Measurements from ENCODE around the gene PRRT2. TPM values are rescaled to one million over a fixed set of nuclear protein-coding genes. Genes with fewer than 3 reads are reported as not detected.

The PRRT2 gene
- total and polyA plus RNA-seq, 10 of the 15 experiments (the other 5 are each of a cell fraction or from before 2014, with no cell fraction given), result 0.08 to 0.49 (median 0.12) TPM; not detected in 4

DNA sequence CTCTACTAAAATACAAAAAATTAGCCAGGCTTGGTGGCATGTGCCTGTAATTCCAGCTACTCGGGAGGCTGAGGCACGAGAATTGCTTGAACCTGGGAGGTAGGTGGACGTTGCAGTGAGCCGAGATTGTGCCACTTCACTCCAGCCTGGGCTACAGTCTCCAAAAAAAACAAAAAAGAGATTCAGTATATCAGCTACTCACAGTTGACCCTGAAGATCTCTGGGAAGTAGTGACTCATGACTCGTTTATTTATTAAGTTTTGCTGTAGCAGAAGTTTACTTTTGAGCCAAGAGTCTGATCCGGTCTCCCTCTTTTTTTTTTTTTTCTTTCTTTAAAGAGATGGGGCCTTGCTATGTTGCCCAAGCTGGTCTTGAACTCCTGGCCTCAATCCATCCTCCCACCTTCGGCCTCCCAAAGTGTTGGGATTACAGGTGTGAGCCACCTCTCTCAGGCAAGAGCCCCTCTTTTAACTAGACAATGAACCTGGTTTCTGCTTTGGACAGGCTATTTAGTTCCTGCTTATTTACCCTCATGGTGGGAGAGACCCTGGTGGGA, 12.7 kb downstream of the PRRT2 start (continued):
- TF ChIP-seq, protein P1, sequence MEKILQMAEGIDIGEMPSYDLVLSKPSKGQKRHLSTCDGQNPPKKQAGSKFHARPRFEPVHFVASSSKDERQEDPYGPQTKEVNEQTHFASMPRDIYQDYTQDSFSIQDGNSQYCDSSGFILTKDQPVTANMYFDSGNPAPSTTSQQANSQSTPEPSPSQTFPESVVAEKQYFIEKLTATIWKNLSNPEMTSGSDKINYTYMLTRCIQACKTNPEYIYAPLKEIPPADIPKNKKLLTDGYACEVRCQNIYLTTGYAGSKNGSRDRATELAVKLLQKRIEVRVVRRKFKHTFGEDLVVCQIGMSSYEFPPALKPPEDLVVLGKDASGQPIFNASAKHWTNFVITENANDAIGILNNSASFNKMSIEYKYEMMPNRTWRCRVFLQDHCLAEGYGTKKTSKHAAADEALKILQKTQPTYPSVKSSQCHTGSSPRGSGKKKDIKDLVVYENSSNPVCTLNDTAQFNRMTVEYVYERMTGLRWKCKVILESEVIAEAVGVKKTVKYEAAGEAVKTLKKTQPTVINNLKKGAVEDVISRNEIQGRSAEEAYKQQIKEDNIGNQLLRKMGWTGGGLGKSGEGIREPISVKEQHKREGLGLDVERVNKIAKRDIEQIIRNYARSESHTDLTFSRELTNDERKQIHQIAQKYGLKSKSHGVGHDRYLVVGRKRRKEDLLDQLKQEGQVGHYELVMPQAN (conservative IDR thresholded peaks at IDR 0.05), result no peak
- TF ChIP-seq PAX8 (IDR thresholded peaks at IDR 0.05) (no peak), CBX3 (IDR thresholded peaks at IDR 0.05; ENCODE audit: borderline replicate concordance, low read depth) (no peak), ZSCAN29 (IDR thresholded peaks at IDR 0.05) (no peak), RB1 (IDR thresholded peaks at IDR 0.05; ENCODE audit: borderline replicate concordance) (no peak)
- TF ChIP-seq, protein P2, sequence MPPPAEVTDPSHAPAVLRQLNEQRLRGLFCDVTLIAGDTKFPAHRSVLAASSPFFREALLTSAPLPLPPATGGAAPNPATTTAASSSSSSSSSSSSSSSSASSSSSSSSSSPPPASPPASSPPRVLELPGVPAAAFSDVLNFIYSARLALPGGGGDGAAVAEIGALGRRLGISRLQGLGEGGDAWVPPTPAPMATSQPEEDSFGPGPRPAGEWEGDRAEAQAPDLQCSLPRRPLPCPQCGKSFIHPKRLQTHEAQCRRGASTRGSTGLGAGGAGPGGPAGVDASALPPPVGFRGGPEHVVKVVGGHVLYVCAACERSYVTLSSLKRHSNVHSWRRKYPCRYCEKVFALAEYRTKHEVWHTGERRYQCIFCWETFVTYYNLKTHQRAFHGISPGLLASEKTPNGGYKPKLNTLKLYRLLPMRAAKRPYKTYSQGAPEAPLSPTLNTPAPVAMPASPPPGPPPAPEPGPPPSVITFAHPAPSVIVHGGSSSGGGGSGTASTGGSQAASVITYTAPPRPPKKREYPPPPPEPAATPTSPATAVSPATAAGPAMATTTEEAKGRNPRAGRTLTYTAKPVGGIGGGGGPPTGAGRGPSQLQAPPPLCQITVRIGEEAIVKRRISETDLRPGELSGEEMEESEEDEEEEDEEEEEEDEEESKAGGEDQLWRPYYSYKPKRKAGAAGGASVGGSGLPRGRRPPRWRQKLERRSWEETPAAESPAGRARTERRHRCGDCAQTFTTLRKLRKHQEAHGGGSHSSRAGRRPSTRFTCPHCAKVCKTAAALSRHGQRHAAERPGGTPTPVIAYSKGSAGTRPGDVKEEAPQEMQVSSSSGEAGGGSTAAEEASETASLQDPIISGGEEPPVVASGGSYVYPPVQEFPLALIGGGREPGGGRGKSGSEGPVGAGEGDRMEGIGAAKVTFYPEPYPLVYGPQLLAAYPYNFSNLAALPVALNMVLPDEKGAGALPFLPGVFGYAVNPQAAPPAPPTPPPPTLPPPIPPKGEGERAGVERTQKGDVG (CRISPR knock-in tag; IDR thresholded peaks at IDR 0.05), result no peak
- TF ChIP-seq, protein P3, sequence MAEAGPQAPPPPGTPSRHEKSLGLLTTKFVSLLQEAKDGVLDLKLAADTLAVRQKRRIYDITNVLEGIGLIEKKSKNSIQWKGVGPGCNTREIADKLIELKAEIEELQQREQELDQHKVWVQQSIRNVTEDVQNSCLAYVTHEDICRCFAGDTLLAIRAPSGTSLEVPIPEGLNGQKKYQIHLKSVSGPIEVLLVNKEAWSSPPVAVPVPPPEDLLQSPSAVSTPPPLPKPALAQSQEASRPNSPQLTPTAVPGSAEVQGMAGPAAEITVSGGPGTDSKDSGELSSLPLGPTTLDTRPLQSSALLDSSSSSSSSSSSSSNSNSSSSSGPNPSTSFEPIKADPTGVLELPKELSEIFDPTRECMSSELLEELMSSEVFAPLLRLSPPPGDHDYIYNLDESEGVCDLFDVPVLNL (IDR thresholded peaks at IDR 0.05; ENCODE audit: low read depth, low read length), result no peak

Data from GM12878 (cell line).